EL (cell line): ENCODE data around the gene FUBP3.

Experiments
- DNase-seq: peaks from one replicate; pipeline ENCODE4 v3.0.0-alpha.2; 2016

FUBP3 gene

GRCh38 chr9:130609163-130609562 lies 29.8 kb downstream of the FUBP3 start:
- no peak for DNase-seq

GRCh38 chr9:130610862-130611707 lies 31.7 kb downstream of the FUBP3 start:
- no peak for DNase-seq

- DNase-seq, result no peak
Observed at GRCh38 chr9:130616451-130616850, 37.1 kb downstream of the FUBP3 start.

- no peak for DNase-seq
Observed at GRCh38 chr9:130623466-130623865, 44.1 kb downstream of the FUBP3 start.

- no peak for DNase-seq
Observed at GRCh38 chr9:130624154-130624553, 44.8 kb downstream of the FUBP3 start.

GRCh38 chr9:130626249-130626996 lies 47.0 kb downstream of the FUBP3 start:
- DNase-seq, result no peak

- no peak for DNase-seq
Observed at GRCh38 chr9:130627051-130627450, 47.7 kb downstream of the FUBP3 start.

- no peak for DNase-seq
Observed at GRCh38 chr9:130627896-130628792, 48.8 kb downstream of the FUBP3 start.

GRCh38 chr9:130629443-130630070 lies 50.2 kb downstream of the FUBP3 start:
- DNase-seq, result no peak

GRCh38 chr9:130630071-130630450 lies 50.7 kb downstream of the FUBP3 start:
- DNase-seq, result no peak

GRCh38 chr9:130630506-130631330 lies 51.3 kb downstream of the FUBP3 start:
- DNase-seq, result no peak

- no peak for DNase-seq
Observed at GRCh38 chr9:130631331-130632080, 52.1 kb downstream of the FUBP3 start.

GRCh38 chr9:130632081-130632710 lies 52.8 kb downstream of the FUBP3 start:
- no peak for DNase-seq

GRCh38 chr9:130632841-130633240 lies 53.5 kb downstream of the FUBP3 start:
- DNase-seq, result no peak

- no peak for DNase-seq
Observed at GRCh38 chr9:130633336-130634190, 54.2 kb downstream of the FUBP3 start.

GRCh38 chr9:130634191-130634768 lies 54.9 kb downstream of the FUBP3 start:
- no peak for DNase-seq

- DNase-seq, result no peak
Observed at GRCh38 chr9:130634801-130635200, 55.4 kb downstream of the FUBP3 start.

- no peak for DNase-seq
Observed at GRCh38 chr9:130635306-130635705, 55.9 kb downstream of the FUBP3 start.
